CD4-positive, alpha-beta T cell treated with Interleukin-17A for 1 hour (primary cell): ENCODE results near the gene RPL13.

Experiments used
- DNase-seq: peaks from one replicate; pipeline ENCODE4 v3.0.0-alpha.2; 2020

Gene RPL13

GRCh38 chr16:89560378-89561141 lies at the start of gene RPL13:
Gene RPL13, plus strand, starts transcription at chr16:89560682. Its CDS starts 278 bp downstream, at chr16:89560960.
- DNase-seq = peak; percentile 95

GRCh38 chr16:89511374-89511773 lies 49.1 kb upstream of the RPL13 start:
- no peak for DNase-seq

GRCh38 chr16:89512453-89512852 lies 48.0 kb upstream of the RPL13 start:
- no peak for DNase-seq

GRCh38 chr16:89517128-89517527 lies 43.4 kb upstream of the RPL13 start:
- DNase-seq = no peak

GRCh38 chr16:89519881-89520280 lies 40.6 kb upstream of the RPL13 start:
- no peak for DNase-seq

- DNase-seq = no peak
Measured at GRCh38 chr16:89522287-89522686, 38.2 kb upstream of the RPL13 start.

GRCh38 chr16:89523680-89524344 lies 36.7 kb upstream of the RPL13 start:
- DNase-seq = no peak

- DNase-seq = no peak
Measured at GRCh38 chr16:89525146-89525913, 35.2 kb upstream of the RPL13 start.

GRCh38 chr16:89529097-89529496 lies 31.4 kb upstream of the RPL13 start:
- DNase-seq = no peak

- DNase-seq = no peak
Measured at GRCh38 chr16:89530401-89531381, 29.8 kb upstream of the RPL13 start.

GRCh38 chr16:89531821-89532526 lies 28.5 kb upstream of the RPL13 start:
- no peak for DNase-seq

- DNase-seq = peak; percentile 51
Measured at GRCh38 chr16:89534252-89534756, 26.2 kb upstream of the RPL13 start.

GRCh38 chr16:89536371-89536770 lies 24.1 kb upstream of the RPL13 start:
- no peak for DNase-seq

- DNase-seq = no peak
Measured at GRCh38 chr16:89536886-89537548, 23.5 kb upstream of the RPL13 start.

- no peak for DNase-seq
Measured at GRCh38 chr16:89537549-89537925, 22.9 kb upstream of the RPL13 start.

GRCh38 chr16:89538286-89538685 lies 22.2 kb upstream of the RPL13 start:
- DNase-seq = no peak

- DNase-seq = no peak
Measured at GRCh38 chr16:89540557-89540956, 19.9 kb upstream of the RPL13 start.

- DNase-seq = no peak
Measured at GRCh38 chr16:89541792-89542191, 18.7 kb upstream of the RPL13 start.

GRCh38 chr16:89544113-89544512 lies 16.4 kb upstream of the RPL13 start:
- no peak for DNase-seq

- no peak for DNase-seq
Measured at GRCh38 chr16:89544713-89545043, 15.8 kb upstream of the RPL13 start.
